Measurements from ENCODE around the gene GPR3.

GPR3 gene

DNA sequence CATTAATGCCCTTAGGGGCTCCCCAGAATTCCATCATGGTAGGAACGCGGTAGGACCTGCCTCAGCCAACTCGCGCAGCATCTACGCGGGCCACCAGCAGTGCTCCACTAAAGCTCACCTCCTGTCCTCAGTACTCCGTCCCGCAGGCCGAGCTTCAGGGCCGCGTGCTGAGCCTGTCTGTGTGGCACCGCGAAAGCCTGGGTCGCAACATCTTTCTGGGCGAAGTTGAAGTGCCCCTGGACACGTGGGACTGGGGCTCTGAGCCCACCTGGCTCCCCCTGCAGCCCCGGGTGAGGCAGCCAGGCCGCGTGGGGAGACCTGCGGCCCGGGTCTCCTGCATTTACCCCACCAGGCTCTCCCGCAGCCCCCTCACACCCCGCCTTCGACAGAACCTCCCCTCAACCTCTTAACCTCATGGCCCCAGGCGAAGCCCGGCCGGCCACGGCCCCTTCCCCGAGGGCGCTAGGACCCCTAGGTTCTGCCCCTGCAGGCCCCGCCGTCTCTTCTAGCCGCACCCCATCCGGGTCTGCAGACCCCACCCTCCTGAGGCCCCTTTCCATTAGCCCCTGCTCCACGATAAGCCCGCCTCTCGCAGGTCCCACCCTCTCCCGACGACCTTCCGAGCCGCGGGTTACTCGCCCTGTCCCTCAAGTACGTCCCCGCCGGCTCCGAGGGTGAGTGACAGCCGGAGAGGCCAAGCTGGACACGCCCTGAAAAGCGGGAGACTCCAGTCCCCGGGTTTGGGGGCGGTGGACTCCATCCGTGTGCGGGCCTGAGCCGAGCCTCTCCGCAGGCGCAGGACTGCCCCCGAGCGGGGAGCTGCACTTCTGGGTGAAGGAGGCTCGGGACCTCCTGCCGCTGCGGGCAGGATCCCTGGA, 41.5 kb upstream of the GPR3 start:
- TF ChIP-seq FOXM1 (IDR thresholded peaks at IDR 0.05; ENCODE audit: borderline replicate concordance, low read depth) (no peak), RAD21 (IDR thresholded peaks at IDR 0.05; ENCODE audit: low read depth) (no peak), EP300 (IDR thresholded peaks at IDR 0.05; ENCODE audit: borderline replicate concordance) (no peak), YY1 (IDR thresholded peaks at IDR 0.05; ENCODE audit: low read depth) (no peak), NFIC (IDR thresholded peaks at IDR 0.05) (no peak), CREB1 (IDR thresholded peaks at IDR 0.05; ENCODE audit: low read depth) (no peak), EGR1 (IDR thresholded peaks at IDR 0.05) (no peak), TCF12 (IDR thresholded peaks at IDR 0.05; ENCODE audit: low read depth) (no peak), TEAD4 (IDR thresholded peaks at IDR 0.05) (no peak), CEBPB (IDR thresholded peaks at IDR 0.05) (no peak), TAF1 (IDR thresholded peaks at IDR 0.05; ENCODE audit: low read depth) (no peak), ZBTB7A (IDR thresholded peaks at IDR 0.05; ENCODE audit: low read depth) (no peak)
- TF ChIP-seq, protein P1, sequence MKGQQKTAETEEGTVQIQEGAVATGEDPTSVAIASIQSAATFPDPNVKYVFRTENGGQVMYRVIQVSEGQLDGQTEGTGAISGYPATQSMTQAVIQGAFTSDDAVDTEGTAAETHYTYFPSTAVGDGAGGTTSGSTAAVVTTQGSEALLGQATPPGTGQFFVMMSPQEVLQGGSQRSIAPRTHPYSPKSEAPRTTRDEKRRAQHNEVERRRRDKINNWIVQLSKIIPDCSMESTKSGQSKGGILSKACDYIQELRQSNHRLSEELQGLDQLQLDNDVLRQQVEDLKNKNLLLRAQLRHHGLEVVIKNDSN (IDR thresholded peaks at IDR 0.05) = no peak
- TF ChIP-seq, protein P2, sequence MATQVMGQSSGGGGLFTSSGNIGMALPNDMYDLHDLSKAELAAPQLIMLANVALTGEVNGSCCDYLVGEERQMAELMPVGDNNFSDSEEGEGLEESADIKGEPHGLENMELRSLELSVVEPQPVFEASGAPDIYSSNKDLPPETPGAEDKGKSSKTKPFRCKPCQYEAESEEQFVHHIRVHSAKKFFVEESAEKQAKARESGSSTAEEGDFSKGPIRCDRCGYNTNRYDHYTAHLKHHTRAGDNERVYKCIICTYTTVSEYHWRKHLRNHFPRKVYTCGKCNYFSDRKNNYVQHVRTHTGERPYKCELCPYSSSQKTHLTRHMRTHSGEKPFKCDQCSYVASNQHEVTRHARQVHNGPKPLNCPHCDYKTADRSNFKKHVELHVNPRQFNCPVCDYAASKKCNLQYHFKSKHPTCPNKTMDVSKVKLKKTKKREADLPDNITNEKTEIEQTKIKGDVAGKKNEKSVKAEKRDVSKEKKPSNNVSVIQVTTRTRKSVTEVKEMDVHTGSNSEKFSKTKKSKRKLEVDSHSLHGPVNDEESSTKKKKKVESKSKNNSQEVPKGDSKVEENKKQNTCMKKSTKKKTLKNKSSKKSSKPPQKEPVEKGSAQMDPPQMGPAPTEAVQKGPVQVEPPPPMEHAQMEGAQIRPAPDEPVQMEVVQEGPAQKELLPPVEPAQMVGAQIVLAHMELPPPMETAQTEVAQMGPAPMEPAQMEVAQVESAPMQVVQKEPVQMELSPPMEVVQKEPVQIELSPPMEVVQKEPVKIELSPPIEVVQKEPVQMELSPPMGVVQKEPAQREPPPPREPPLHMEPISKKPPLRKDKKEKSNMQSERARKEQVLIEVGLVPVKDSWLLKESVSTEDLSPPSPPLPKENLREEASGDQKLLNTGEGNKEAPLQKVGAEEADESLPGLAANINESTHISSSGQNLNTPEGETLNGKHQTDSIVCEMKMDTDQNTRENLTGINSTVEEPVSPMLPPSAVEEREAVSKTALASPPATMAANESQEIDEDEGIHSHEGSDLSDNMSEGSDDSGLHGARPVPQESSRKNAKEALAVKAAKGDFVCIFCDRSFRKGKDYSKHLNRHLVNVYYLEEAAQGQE (IDR thresholded peaks at IDR 0.05; ENCODE audit: low read depth) = no peak
- TF ChIP-seq, protein P3, sequence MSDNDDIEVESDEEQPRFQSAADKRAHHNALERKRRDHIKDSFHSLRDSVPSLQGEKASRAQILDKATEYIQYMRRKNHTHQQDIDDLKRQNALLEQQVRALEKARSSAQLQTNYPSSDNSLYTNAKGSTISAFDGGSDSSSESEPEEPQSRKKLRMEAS (IDR thresholded peaks at IDR 0.05) = no peak

DNA sequence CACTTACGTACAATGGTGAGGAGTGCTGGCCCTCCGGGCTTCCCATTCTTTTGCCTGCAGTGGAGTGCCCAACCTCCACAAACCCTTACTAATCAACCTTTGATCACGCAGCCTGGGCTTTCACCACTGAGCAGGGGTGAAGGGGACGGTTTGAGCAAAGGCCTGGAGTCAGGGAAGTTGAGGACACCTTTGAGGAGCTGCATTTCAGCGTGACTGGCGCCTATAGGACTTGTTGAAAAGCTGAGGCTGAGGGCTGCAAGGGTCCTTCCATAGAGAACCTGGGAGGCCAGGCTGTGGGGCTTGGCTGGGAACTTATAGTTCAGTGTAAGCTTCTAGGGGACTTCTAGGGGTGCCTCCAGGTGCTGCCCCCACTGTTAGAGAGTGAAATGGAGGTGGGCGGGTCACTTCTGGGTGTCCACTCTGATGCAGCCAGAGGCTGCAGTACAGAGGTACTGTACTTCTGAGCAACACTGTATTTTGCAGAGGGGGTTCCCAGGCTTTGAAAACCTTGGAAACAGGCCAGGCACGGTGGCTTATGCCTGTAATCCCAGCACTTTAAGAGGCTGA, 40.8 kb upstream of the GPR3 start:
- TF ChIP-seq TAF1 (IDR thresholded peaks at IDR 0.05; ENCODE audit: low read depth) = no peak

DNA sequence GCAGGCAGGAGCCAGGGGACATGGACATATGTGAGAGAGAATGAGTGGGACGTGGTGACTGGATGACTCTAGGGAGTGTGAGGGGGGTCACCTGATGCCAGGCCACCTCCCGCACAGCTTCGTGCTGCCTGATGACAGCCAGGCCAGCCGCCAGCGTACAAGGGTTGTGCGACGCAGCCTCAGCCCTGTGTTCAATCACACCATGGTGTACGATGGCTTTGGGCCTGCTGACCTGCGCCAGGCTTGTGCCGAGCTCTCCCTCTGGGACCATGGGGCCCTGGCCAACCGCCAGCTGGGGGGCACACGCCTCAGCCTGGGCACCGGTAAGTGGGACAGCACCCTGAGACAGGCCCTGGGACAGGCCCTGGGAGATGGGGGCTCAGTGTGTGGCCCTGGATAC, 39.3 kb upstream of the GPR3 start:
- TF ChIP-seq TEAD4 (IDR thresholded peaks at IDR 0.05) (no peak), EGR1 (IDR thresholded peaks at IDR 0.05) (no peak), TCF12 (IDR thresholded peaks at IDR 0.05; ENCODE audit: low read depth) (no peak)

DNA sequence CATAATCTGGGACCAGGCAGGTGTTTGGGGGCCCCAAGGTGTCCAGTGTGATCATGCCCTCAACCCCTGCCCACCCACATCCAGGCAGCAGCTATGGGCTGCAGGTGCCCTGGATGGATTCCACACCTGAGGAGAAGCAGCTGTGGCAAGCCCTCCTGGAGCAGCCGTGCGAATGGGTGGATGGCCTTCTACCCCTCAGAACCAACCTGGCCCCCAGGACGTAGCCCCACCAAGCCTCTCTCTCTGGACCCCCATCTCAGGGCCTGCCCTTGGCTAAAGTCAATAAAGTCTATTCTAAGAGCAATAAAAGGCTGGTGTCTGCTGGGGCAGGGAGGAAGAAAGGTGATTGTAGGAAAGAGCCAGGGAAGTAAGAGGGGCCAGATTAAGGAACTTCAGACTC, 38.8 kb upstream of the GPR3 start:
- TF ChIP-seq, protein P3 (IDR thresholded peaks at IDR 0.05) = no peak
- no peak for TF ChIP-seq EGR1 (IDR thresholded peaks at IDR 0.05)
- no peak for TF ChIP-seq CEBPB (IDR thresholded peaks at IDR 0.05)
- TF ChIP-seq TAF1 (IDR thresholded peaks at IDR 0.05; ENCODE audit: low read depth) = no peak
- TF ChIP-seq ZBTB7A (IDR thresholded peaks at IDR 0.05; ENCODE audit: low read depth) = no peak
- TF ChIP-seq TCF12 (IDR thresholded peaks at IDR 0.05; ENCODE audit: low read depth) = no peak
- TF ChIP-seq, protein P1 (IDR thresholded peaks at IDR 0.05) = no peak
- no peak for TF ChIP-seq FOXM1 (IDR thresholded peaks at IDR 0.05; ENCODE audit: borderline replicate concordance, low read depth)
- no peak for TF ChIP-seq YY1 (IDR thresholded peaks at IDR 0.05; ENCODE audit: low read depth)
- no peak for TF ChIP-seq TEAD4 (IDR thresholded peaks at IDR 0.05)
- no peak for TF ChIP-seq RAD21 (IDR thresholded peaks at IDR 0.05; ENCODE audit: low read depth)
- no peak for TF ChIP-seq CREB1 (IDR thresholded peaks at IDR 0.05; ENCODE audit: low read depth)
- TF ChIP-seq, protein P2 (IDR thresholded peaks at IDR 0.05; ENCODE audit: low read depth) = no peak
- TF ChIP-seq EP300 (IDR thresholded peaks at IDR 0.05; ENCODE audit: borderline replicate concordance) = no peak
- no peak for TF ChIP-seq NFIC (IDR thresholded peaks at IDR 0.05)

DNA sequence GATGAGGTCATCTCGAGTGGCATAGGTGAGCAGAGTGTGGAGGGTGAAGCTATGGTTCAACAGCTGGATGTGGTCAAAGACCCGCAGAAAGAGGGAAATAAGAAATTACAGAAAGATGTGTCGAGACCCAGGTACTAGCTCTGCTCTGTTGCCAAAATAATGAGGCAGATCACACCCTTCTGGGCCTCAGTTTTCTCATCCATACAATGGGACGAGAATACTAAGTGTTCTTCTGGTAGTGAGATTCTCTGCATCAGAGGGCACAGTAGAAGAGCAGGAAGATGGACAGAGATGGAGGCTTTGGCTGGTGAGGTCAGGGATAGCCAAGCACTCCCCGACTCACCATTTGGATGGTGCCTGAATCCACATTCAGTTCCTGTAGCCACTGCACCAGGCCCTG, 36.7 kb upstream of the GPR3 start:
- TF ChIP-seq YY1 (IDR thresholded peaks at IDR 0.05; ENCODE audit: low read depth) (no peak), TEAD4 (IDR thresholded peaks at IDR 0.05) (no peak), FOXM1 (IDR thresholded peaks at IDR 0.05; ENCODE audit: borderline replicate concordance, low read depth) (no peak), TCF12 (IDR thresholded peaks at IDR 0.05; ENCODE audit: low read depth) (no peak), EP300 (IDR thresholded peaks at IDR 0.05; ENCODE audit: borderline replicate concordance) (no peak), RAD21 (IDR thresholded peaks at IDR 0.05; ENCODE audit: low read depth) (no peak), CEBPB (IDR thresholded peaks at IDR 0.05) (no peak), ZBTB7A (IDR thresholded peaks at IDR 0.05; ENCODE audit: low read depth) (no peak), NFIC (IDR thresholded peaks at IDR 0.05) (no peak), EGR1 (IDR thresholded peaks at IDR 0.05) (no peak), CREB1 (IDR thresholded peaks at IDR 0.05; ENCODE audit: low read depth) (no peak), TAF1 (IDR thresholded peaks at IDR 0.05; ENCODE audit: low read depth) (no peak)
- TF ChIP-seq, protein P2 (IDR thresholded peaks at IDR 0.05; ENCODE audit: low read depth) = no peak
- TF ChIP-seq, protein P3 (IDR thresholded peaks at IDR 0.05) = no peak

All from Ishikawa (cell line).